HL-60/S4 treated with retinoic acid at 250 ng/mL for 4 days and 3 days (cell line): Measurements from ENCODE around the gene LRIF1.
"Not testable (repeated sequence)": the region's sequence is repeated elsewhere in the genome, so short reads cannot be mapped to it uniquely, and the experiment has no call there.

Source experiments
- in situ Hi-C: fragments of 300-500 bp; cut with MboI; formaldehyde crosslinking; loops from 2 replicates; pipeline ENCODE4 v1.7.0; 2022; ENCODE audit warnings: low sequenced_read_pairs

LRIF1 gene

GRCh38 chr1:110952031-110952430 lies 11.7 kb downstream of the LRIF1 start:
- in situ Hi-C loops, result no loop called here

GRCh38 chr1:110951161-110951560 lies 12.6 kb downstream of the LRIF1 start:
- in situ Hi-C loops, result no loop called here

- in situ Hi-C loops, result no loop called here
Observed at GRCh38 chr1:110948038-110948810, 15.5 kb downstream of the LRIF1 start.

GRCh38 chr1:110945626-110946025 lies 18.1 kb downstream of the LRIF1 start:
- in situ Hi-C loops, result no loop called here

- in situ Hi-C loops, result no loop called here
Observed at GRCh38 chr1:110944806-110945205, 18.9 kb downstream of the LRIF1 start.

GRCh38 chr1:110936567-110936966 lies 27.2 kb downstream of the LRIF1 start:
- in situ Hi-C loops, result no loop called here

- in situ Hi-C loops, result not testable (repeated sequence)
Observed at GRCh38 chr1:110931097-110931496, 32.6 kb downstream of the LRIF1 start.

- in situ Hi-C loops, result no loop called here
Observed at GRCh38 chr1:110928904-110929303, 34.8 kb downstream of the LRIF1 start.

- in situ Hi-C loops, result no loop called here
Observed at GRCh38 chr1:110928191-110928590, 35.5 kb downstream of the LRIF1 start.

GRCh38 chr1:110927484-110928075 lies 36.1 kb downstream of the LRIF1 start:
- in situ Hi-C loops, result no loop called here

- in situ Hi-C loops, result no loop called here
Observed at GRCh38 chr1:110921953-110922352, 41.8 kb downstream of the LRIF1 start.

GRCh38 chr1:110918016-110918415 lies 45.7 kb downstream of the LRIF1 start:
- in situ Hi-C loops, result no loop called here

GRCh38 chr1:110916669-110917306 lies 46.9 kb downstream of the LRIF1 start:
- in situ Hi-C loops, result no loop called here

- in situ Hi-C loops, result no loop called here
Observed at GRCh38 chr1:110916274-110916668, 47.5 kb downstream of the LRIF1 start.

- in situ Hi-C loops, result no loop called here
Observed at GRCh38 chr1:110915804-110916203, 47.9 kb downstream of the LRIF1 start.

- in situ Hi-C loops, result no loop called here
Observed at GRCh38 chr1:110914676-110915075, 49.0 kb downstream of the LRIF1 start.

- in situ Hi-C loops, result no loop called here
Observed at GRCh38 chr1:110912784-110913183, 50.9 kb downstream of the LRIF1 start.

- in situ Hi-C loops, result no loop called here
Observed at GRCh38 chr1:110903853-110904500, 59.7 kb downstream of the LRIF1 start.

- in situ Hi-C loops, result no loop called here
Observed at GRCh38 chr1:110902820-110903463, 60.8 kb downstream of the LRIF1 start.

GRCh38 chr1:110899458-110899843 lies 64.3 kb downstream of the LRIF1 start:
- in situ Hi-C loops, result no loop called here
